Activated CD4-positive, alpha-beta T cell treated with anti-CD3 and anti-CD28 coated beads, Interleukin-2, amount 50 U/mL, for 1 hour (primary cell): ENCODE results near the gene ANKEF1.
"Not testable (repeated sequence)": the region's sequence is repeated elsewhere in the genome, so short reads cannot be mapped to it uniquely, and the experiment has no call there.

ENCODE experiments used
- DNase-seq: peaks from one replicate; pipeline ENCODE4 v3.0.0-alpha.2; 2020

ANKEF1 gene

DNA sequence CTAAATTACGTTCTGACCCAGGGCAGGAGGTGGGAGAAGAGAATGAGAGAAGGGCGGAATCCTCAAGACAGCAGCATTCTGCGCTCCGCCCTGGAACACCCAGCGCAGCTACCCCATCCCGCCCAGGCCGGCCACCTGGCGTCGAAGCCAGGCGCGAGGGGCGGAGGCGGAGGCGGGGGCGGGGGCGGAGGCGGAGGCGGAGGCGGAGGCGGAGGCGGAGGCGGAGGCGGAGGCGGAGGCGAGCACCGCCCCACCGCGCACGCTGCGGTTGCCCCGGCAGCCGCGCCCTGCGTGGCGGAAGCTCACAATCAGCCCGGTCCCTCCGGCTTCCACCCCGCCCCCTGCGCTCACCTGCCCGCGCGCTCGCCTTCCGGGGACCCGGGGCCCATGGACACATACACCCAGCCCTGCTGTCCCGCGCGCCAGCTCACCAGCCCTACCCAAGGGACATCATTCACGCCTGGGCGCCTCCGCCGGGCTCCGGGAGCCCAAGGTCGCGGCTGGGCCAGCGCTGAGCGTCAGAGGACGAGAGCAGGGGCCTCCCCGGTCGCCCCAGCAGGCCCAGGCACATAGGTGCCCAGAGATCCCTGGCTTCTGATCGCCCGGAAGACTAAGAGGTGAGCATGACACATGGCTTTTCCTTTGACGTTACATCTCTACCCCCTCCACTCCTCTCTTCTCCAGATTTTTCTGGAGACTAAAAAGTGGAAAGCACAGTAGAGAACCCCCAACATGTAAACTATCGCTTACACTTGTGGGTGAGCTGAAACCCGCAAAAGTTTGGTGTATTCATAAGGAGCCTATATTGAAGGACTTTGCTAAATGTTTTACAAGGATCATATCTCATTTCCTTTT lies at the start of gene ANKEF1:
ANKEF1 (plus strand) TSS at position 271 of the 855 bp plus-strand sequence. CDS start 3,315 bp downstream, outside the sequence.
- peak; percentile 72 for DNase-seq

DNA sequence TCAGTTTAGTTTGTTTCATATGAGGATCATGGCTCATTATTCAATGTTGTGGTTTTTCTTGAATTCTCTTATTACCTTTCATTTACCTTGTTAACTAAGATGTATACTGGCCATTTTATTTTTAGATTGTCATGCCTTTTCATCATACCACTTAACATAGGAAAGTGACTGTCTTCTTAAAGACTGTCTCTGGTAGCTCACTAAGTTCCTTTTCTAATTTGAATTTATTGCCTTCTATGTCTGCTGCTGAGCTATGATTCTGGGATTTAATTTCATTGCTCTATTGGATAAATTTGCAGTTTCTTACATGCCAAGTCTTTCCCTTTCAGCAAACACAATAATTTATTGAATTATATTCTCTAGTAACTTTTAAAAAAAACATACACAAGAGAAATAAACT lies 49.5 kb upstream of the ANKEF1 start:
- no peak for DNase-seq

DNA sequence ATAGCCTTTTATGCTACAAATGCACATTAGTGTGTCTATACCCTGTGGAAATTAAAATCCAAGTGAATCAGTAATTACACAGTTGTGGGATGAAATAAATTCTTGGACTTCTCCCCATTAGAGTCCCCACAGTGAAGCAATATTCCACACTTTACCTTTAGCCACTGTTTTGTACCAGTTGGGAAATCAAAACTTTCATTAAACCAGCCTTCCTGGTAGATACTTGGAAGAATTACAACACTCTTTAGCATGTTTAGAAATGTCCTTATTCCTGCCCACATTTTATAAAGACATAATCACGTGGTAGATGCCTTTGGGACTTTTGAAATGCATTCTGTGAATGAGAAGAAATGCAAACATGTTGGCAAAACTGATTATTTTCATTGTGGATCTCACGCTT lies 49.0 kb upstream of the ANKEF1 start:
- DNase-seq, result no peak

DNA sequence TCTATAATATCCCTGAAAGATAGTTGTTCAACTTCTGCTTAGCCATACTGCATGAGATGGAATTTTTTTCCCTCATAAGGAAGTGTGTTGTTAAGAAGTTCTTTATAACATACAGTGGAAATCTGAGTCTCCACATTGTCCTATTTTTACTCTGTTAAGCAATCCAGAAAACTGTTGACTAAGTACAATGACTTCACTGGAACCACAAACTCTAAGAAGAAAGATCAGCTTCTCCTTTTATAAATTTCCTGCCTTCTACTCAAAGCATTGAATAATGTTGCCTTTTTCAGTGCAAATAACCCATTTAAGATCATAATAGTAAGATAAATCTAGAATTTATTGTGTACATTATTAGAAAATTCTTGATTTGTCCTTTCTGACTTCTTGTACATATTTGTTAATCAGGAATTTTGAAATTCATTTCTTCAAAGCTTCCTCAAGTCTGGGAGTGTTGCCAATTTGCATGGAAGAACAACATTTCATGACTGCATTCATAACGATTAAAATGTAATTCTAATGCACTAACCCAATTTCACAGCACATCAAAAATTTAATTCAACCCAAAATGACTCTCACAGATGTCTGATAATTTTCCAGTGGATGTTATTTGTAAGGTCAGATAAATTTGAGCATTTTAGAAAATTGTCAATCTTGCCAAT lies 45.6 kb upstream of the ANKEF1 start:
- no peak for DNase-seq

DNA sequence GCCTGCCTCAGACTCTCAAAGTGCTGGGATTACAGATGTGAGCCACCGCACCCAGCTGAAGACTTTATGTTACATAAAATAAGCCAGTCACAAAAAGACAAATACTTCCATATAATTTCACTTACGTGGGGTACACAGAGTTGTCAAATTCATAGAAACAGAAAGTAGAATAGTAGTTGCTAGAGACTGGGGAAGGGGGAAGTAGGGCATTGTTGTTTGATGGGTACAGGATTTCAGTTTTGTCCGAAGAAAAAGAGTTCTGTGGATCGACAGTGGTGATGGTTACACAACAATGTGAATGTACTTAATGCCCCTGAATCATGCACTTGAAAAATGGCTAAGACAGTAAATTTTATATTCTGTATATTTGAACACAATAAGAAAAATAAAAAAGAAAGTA lies 41.6 kb upstream of the ANKEF1 start:
- DNase-seq, result no peak

DNA sequence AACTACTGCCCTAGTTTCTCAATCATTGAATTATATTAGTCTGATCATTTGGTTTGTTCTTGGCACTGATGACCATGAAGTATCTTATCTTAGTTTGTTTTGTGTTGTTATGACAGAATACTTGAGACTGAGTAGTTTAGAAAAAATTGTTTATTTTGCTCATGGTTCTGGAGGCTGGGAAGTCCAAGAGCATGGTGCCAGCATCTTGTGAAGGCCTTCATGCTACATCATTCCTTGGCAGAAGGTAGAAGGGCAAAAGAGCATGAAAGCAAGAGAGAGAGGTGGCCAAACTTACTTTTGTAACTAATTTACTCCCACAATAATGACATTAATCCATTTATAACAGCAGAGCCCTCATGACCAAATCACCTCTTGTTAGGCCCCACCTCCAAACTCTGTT lies 40.1 kb upstream of the ANKEF1 start:
- no peak for DNase-seq

DNA sequence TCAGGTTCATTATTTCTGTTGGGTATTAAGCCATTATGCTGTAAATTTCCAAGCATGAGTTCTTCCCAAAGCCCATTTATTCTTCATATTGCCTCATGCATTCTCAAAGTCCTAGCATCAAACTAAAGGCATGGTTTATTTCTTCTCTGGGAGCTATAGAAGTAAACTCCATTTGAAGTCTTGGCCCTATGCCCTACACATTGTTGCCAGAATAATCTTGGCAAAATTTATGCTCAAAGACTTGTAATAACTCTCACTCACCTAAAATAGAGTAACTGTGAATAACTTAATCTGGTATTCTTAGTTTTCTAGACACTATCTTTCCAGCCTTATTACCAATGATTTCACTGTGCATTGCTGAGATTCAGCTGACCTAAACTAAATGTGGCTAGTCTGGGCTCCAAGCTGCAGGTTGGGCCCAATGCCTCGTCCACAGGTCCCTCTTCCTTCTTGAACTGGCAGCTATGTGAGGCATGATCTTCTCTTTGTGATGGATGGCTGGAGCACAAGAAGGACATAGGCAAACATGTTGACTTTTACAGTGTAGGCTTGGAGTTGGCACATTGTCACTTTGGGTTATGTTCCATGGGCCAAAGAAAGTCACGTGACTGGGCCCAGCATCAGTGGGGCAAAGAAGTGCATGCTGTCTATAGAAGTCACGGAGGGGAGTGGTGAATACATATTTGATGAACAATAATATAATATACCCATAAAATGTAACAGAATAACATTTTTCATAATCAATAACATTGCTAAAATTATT lies 39.1 kb upstream of the ANKEF1 start:
- no peak for DNase-seq

DNA sequence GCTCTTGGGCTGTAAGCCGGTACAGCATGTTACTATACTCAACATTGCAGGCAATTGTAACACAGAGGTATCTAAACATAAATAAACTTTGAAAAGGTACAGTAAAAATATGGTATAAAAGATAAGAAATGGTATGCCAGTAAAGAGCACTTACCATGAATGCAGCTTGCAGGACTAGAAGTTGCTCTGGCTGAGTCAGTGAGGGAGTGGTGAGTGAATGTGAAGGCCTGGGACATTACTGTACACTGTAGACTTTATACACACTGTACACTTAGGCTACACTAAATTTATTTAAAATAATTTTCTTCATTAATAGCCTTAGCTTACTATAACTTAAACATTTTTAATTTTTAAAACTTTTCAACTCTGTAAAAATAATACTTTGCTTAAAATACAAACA lies 37.8 kb upstream of the ANKEF1 start:
- no peak for DNase-seq

DNA sequence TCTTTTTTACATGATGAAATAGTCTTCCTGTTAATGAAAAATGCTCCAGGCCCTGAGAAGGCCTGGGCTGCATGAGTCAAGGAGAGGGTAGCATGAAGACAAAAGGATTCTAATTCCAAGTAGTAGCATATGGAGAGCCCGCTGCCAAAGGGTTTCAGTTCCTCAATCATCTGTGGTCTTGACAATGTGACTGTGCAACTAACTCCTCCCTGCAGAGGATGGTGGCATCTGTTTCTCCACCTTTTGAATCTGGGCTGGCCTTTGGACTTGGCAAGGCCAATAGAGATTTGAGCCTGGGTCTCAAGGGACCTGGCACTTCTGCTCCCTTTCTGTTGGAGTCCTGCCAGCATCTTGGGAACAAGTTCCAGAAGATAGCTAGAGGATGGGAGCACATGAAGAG lies 35.1 kb upstream of the ANKEF1 start:
- DNase-seq, result no peak

DNA sequence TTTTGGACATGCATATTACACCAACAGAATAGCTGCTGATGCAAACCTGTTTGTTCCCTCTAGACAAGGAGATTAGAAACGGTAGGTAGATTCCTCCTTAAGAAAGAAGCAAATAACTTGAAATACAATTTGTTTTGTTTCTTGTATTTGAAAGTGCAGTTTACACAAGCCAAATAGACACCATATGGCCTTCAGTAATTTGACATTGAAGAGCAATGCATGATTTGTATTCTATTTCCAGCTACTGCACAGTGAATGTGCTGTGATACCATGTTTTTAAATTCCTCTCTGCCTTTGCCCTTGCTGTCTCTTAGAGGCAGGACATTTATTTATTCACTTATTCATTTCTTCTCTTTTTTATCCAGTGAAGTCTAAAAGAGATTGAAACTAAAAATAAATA lies 31.9 kb upstream of the ANKEF1 start:
- DNase-seq, result no peak

DNA sequence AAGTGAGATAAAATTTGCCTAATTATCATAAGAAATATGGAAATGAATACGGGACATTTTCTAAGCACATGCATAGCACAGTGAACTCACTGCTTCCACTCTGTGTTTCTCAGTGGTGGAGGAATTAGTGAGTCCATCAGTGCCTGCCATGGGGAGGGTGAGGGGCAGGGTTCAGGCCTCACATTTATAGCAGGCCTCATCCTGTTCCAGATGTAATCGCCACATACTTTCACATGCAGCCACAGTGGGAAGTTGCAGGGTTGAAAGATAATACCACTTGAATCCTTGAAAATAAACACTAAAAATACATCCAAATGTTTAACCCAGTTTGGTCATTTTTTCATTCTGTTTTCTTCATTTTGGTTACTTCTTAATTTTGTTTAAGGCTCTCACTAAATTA lies 29.9 kb upstream of the ANKEF1 start:
- no peak for DNase-seq

DNA sequence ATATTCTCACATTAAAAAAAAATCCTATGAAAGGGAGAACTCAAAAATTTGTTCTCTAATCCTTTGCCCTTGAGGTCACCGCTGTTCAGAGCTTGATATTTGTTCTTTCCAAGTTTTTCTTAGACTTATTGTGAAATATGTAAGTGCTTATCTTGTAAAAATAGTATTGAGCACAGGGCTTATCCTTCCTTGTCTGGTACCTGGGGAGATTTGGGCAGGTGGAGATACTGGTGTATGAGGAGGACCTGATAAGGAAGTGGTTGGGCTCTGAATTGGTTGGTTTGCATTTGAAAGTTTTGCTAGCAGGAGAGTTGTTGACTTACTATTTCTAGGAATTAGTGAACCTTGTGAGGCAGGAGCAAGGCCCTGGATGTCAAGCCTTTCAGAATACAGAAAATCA lies 28.9 kb upstream of the ANKEF1 start:
- DNase-seq, result no peak

DNA sequence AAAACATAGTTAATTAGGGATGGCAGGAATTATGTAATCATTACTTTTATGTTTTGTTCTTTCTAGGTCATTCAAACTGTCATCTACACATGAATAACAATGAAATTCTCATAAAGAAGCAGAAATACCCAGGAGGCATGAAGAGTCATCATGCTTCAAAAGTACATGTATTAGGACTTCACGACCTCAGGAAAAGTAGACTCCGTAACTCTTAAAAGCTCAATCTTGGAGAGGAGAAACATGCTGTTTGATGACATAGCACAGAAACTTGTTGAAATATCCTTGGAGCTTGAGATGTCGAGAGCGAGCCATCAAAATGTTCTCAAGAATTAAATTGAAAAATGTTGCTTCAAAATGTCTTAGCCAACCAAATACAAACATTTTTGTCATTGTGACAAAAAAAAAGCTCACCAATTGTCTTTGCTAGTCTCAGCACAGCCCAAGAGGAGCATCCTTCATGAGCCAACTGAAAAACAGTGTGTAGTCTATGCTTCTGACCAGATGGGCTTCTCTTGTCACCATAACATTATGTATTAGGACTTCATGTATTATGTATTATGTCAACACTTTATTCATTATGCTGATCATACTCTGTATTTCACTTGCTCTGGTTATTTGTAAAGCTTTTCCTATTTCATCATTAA lies 28.2 kb upstream of the ANKEF1 start:
- no peak for DNase-seq

DNA sequence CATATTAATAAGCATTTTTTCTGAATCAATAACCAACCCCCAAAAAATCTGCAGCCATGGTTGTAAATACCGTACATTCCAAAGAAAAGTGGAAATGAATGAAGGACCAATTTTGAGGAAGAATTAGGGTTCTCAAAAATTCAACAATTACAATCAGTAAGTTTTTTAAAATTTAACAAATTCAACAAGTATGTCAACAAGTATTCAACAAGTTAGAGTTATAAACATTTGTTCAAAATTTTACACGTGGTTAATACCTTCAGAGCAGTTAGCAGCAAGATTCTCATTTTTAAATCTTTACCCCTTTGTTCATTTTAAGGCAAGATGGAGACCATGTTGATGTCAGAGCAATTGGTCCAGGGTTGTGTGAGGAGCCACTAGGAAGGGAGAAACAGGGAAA lies 27.6 kb upstream of the ANKEF1 start:
- no peak for DNase-seq

DNA sequence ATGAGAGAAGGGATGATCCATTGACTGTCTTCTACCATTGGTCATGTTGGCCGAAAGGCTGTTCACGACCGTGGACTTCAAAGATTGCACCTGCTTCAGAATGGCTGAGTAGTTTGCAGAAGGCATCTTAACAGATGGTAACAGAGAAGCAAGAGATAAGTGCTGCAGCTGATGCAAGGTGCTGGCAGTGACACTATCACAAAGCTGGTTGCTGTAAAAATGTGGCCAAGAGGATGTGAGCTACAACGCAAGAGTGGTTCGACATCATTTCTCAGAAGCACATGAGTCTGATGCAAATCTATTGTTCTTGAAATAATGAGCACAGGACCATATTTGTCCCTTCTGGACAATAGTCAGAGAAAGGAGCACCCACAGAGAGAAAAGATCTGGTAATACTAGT lies 27.0 kb upstream of the ANKEF1 start:
- no peak for DNase-seq

DNA sequence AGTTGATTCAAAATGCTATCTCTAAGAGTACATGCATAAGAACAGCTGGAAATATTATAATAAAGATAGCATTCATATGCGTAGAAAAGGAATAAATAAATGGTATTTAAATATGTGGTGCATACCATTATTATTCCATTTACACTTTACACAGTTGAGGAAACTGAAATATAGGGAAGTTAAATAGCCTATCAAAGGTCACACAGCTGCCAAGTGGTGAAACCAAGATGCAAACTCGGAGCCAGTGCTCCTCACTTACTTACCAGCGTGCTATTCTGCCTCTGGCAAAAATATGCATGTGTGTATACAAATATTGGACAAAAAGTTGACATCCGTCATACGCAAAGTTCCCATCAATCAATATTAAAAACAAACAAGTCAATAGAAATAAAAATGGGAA lies 22.3 kb upstream of the ANKEF1 start:
- DNase-seq, result no peak

DNA sequence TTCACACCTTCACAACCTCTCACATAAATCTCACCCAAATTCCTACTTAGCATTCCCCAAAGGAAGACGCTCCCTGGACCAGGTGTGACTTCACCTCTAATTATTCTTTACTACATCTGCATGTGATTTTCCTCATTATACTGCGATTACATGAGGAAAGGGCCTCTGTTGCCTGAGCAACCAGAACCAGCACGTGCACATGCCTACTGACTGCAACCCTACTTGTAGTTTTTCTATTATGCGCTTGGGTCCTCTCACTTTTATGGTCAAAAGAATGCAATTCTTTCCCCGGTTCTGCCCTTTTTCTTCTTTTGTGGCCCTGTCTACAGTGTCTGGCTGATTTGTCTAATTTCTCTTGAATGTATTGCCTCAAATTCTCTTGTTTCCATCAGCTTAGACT lies 20.4 kb upstream of the ANKEF1 start:
- DNase-seq, result no peak

DNA sequence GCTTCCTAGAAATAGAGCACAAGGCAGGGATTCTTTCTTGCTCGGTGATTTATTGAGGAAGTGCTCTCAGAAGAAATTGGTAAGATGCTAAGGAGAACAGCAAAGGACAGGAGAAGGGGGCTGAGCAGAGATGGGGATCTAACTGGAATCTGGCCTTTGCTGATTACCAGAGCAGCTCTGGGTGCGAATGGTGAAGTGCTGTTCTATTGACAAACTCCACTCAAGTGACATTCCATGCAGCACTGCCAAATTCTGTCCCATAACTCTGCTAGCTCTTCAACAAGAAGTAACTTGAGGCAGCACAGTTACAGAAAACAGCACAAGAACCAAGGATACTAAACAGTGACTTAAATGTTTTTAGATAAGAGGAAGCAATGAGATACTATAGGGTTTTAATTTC lies 13.8 kb upstream of the ANKEF1 start:
- no peak for DNase-seq

DNA sequence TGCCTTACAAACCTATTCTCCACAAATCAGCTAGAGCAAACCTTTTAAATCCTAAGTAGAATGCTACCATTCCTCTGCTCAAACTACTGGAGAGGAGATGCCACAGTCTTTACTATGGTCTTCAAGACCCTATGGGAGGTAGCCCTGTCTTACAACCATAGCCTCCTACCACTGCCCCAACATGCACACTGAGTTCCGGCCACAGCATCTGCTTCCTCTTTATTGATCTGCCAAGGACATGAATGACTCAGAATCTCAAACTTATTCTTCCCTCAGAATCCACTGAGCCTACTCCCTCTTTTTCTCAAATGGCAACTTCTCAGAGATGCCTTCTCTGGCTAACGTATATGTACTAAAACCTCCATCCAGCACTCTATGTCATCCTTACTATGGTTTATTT lies 12.2 kb upstream of the ANKEF1 start:
- DNase-seq, result no peak

DNA sequence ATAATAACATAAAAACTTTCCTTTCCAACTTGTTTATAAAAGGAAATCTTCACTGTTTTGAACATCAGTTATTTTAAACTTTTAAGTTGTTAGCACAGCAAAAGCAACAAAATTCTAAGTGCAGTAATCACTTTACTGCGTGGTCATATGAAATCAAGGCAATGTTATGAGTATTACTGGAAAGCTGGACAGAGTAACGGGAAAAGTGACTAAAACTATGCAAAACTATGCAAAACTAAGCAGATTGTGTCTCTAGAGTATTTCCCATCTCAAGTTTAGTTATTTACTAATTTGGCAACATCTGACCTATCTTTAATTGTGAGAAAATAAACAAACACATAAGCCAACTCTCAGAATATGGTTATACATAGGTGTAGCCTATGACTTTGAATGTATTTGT lies 10.9 kb upstream of the ANKEF1 start:
- DNase-seq, result no peak

DNA sequence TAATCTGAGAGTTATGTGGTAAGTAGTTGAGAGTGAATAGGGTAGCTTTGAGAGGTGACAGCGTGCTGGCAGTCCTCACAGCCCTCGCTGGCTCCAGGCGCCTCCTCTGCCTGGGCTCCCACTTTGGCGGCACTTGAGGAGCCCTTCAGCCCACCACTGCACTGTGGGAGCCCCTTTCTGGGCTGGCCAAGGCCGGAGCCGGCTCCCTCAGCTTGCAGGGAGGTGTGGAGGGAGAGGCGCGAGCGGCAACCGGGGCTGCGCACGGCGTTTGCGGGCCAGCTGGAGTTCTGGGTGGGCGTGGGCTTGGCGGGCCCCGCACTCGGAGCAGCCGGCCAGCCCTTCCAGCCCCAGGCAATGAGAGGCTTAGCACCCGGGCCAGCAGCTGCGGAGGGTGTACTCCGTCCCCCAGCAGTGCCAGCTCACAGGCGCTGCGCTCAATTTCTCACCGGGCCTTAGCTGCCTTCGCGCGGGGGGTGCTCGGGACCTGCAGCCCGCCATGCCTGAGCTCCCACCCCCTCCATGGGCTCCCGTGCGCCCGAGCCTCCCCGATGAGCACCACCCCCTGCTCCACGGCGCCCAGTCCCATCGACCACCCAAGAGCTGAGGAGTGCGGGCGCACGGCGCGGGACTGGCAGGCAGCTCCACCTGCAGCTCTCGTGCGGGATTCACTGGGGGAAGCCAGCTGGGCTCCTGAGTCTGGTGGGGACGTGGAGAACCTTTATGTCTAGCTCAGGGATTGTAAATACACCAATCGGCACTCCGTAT lies 3.2 kb upstream of the ANKEF1 start:
- not testable (repeated sequence) for DNase-seq

DNA sequence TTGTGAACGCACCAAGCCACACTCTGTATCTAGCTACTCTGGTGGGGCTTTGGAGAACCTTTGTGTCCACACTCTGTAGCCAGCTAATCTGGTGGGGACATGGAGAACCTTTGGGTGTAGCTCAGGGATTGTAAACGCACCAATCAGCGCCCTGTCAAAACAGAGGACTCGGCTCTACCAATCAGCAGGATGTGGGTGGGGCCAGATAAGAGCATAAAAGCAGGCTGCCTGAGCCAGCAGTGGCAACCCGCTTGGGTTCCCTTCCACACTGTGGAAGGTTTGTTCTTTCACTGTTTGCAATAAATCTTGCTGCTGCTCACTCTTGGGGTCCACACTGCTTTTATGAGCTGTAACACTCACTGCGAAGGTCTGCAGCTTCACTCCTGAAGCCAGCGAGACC lies 2.5 kb upstream of the ANKEF1 start:
- DNase-seq, result not testable (repeated sequence)
